ENCODE measurements around the gene SAE1. TPM values are rescaled to one million over a fixed set of nuclear protein-coding genes. Genes with fewer than 3 reads are reported as not detected.

SAE1 gene
- total RNA-seq (2014; rRNA removed; shearing (Covaris generic)) = 321 and 324 TPM in 2 replicates

GRCh38 chr19:47130589-47131227 is at the start of gene SAE1:
Gene SAE1 (plus strand): TSS chr19:47130835. CDS start chr19:47130931, 96 bp downstream.
- peaks cover 46% of the 10 kb centered on the region for H3K36me3 ChIP-seq
- H3K4me1 ChIP-seq (replicated peaks) = peaks cover 36% of the 10 kb centered on the region
- H3K4me3 ChIP-seq = peak within 1 kb of the TSS; percentile 78
- H3K27ac ChIP-seq = peak within 1 kb of the TSS; percentile 96
- H3K9me3 ChIP-seq (replicated peaks) = no peaks in the 10 kb centered on the region
- DNase-seq (ENCODE audit: low read depth in 1 of 2, low spot score in 2 of 2) = peak; percentile 94 to 98
- no peaks in the 10 kb centered on the region for H3K27me3 ChIP-seq (replicated peaks)

- DNase-seq (ENCODE audit: low read depth in 1 of 2, low spot score in 2 of 2) = no peak
- Histone ChIP-seq H3K36me3 (peaks cover 88% of the 10 kb centered on the region), H3K4me3 (no peak overlapping the region), H3K27me3 (replicated peaks) (no peaks in the 10 kb centered on the region), H3K4me1 (replicated peaks) (peaks cover 6% of the 10 kb centered on the region), H3K9me3 (replicated peaks) (no peaks in the 10 kb centered on the region), H3K27ac (no peak overlapping the region)
Observed at GRCh38 chr19:47081095-47081494, 49.5 kb upstream of the SAE1 start.

GRCh38 chr19:47082493-47082892 is 48.1 kb upstream of the SAE1 start:
- Histone ChIP-seq H3K4me3 (no peak overlapping the region), H3K36me3 (peaks cover 87% of the 10 kb centered on the region), H3K9me3 (replicated peaks) (no peaks in the 10 kb centered on the region), H3K27ac (no peak overlapping the region), H3K27me3 (replicated peaks) (no peaks in the 10 kb centered on the region), H3K4me1 (replicated peaks) (peaks cover 6% of the 10 kb centered on the region)
- DNase-seq (ENCODE audit: low read depth in 1 of 2, low spot score in 2 of 2) = no peak

- H3K27me3 ChIP-seq (replicated peaks) = no peaks in the 10 kb centered on the region
- peaks cover 88% of the 10 kb centered on the region for H3K36me3 ChIP-seq
- H3K27ac ChIP-seq = no peak overlapping the region
- DNase-seq (ENCODE audit: low read depth in 1 of 2, low spot score in 2 of 2) = no peak
- H3K9me3 ChIP-seq (replicated peaks) = no peaks in the 10 kb centered on the region
- H3K4me1 ChIP-seq (replicated peaks) = peaks cover under 1% of the 10 kb centered on the region
- no peak overlapping the region for H3K4me3 ChIP-seq
Observed at GRCh38 chr19:47084879-47085439, 45.7 kb upstream of the SAE1 start.

GRCh38 chr19:47086280-47086679 is 44.4 kb upstream of the SAE1 start:
- DNase-seq (ENCODE audit: low read depth in 1 of 2, low spot score in 2 of 2) = no peak
- Histone ChIP-seq H3K4me1 (replicated peaks) (no peaks in the 10 kb centered on the region), H3K27me3 (replicated peaks) (no peaks in the 10 kb centered on the region), H3K4me3 (no peak overlapping the region), H3K9me3 (replicated peaks) (no peaks in the 10 kb centered on the region), H3K27ac (no peak overlapping the region), H3K36me3 (peaks cover 90% of the 10 kb centered on the region)

- Histone ChIP-seq H3K4me3 (no peak overlapping the region), H3K9me3 (replicated peaks) (no peaks in the 10 kb centered on the region), H3K27ac (no peak overlapping the region), H3K4me1 (replicated peaks) (no peaks in the 10 kb centered on the region), H3K27me3 (replicated peaks) (no peaks in the 10 kb centered on the region), H3K36me3 (peaks cover 88% of the 10 kb centered on the region)
- no peak for DNase-seq (ENCODE audit: low read depth in 1 of 2, low spot score in 2 of 2)
Observed at GRCh38 chr19:47089767-47090350, 40.8 kb upstream of the SAE1 start.

GRCh38 chr19:47093254-47093653 is 37.4 kb upstream of the SAE1 start:
- no peaks in the 10 kb centered on the region for H3K4me1 ChIP-seq (replicated peaks)
- no peak for DNase-seq (ENCODE audit: low read depth in 1 of 2, low spot score in 2 of 2)
- no peak overlapping the region for H3K4me3 ChIP-seq
- peaks cover 87% of the 10 kb centered on the region for H3K36me3 ChIP-seq
- H3K9me3 ChIP-seq (replicated peaks) = no peaks in the 10 kb centered on the region
- no peak overlapping the region for H3K27ac ChIP-seq
- H3K27me3 ChIP-seq (replicated peaks) = no peaks in the 10 kb centered on the region

- Histone ChIP-seq H3K36me3 (peaks cover 84% of the 10 kb centered on the region), H3K4me3 (no peak overlapping the region), H3K4me1 (replicated peaks) (no peaks in the 10 kb centered on the region), H3K9me3 (replicated peaks) (no peaks in the 10 kb centered on the region), H3K27ac (no peak overlapping the region), H3K27me3 (replicated peaks) (no peaks in the 10 kb centered on the region)
- no peak for DNase-seq (ENCODE audit: low read depth in 1 of 2, low spot score in 2 of 2)
Observed at GRCh38 chr19:47093841-47094240, 36.8 kb upstream of the SAE1 start.

GRCh38 chr19:47094557-47095475 is 35.8 kb upstream of the SAE1 start:
- no peaks in the 10 kb centered on the region for H3K9me3 ChIP-seq (replicated peaks)
- no peaks in the 10 kb centered on the region for H3K27me3 ChIP-seq (replicated peaks)
- no peak overlapping the region for H3K27ac ChIP-seq
- no peaks in the 10 kb centered on the region for H3K4me1 ChIP-seq (replicated peaks)
- H3K4me3 ChIP-seq = no peak overlapping the region
- no peak for DNase-seq (ENCODE audit: low read depth in 1 of 2, low spot score in 2 of 2)
- H3K36me3 ChIP-seq = peaks cover 77% of the 10 kb centered on the region

GRCh38 chr19:47095476-47096099 is 35.0 kb upstream of the SAE1 start:
- Histone ChIP-seq H3K27ac (no peak overlapping the region), H3K9me3 (replicated peaks) (no peaks in the 10 kb centered on the region), H3K27me3 (replicated peaks) (no peaks in the 10 kb centered on the region), H3K36me3 (peaks cover 74% of the 10 kb centered on the region), H3K4me1 (replicated peaks) (no peaks in the 10 kb centered on the region), H3K4me3 (no peak overlapping the region)
- no peak for DNase-seq (ENCODE audit: low read depth in 1 of 2, low spot score in 2 of 2)

GRCh38 chr19:47096100-47096704 is 34.4 kb upstream of the SAE1 start:
- Histone ChIP-seq H3K9me3 (replicated peaks) (no peaks in the 10 kb centered on the region), H3K36me3 (peaks cover 67% of the 10 kb centered on the region), H3K27ac (no peak overlapping the region), H3K4me1 (replicated peaks) (no peaks in the 10 kb centered on the region), H3K4me3 (no peak overlapping the region), H3K27me3 (replicated peaks) (no peaks in the 10 kb centered on the region)
- no peak for DNase-seq (ENCODE audit: low read depth in 1 of 2, low spot score in 2 of 2)

GRCh38 chr19:47096721-47097120 is 33.9 kb upstream of the SAE1 start:
- DNase-seq (ENCODE audit: low read depth in 1 of 2, low spot score in 2 of 2) = no peak
- peaks cover 65% of the 10 kb centered on the region for H3K36me3 ChIP-seq
- H3K27ac ChIP-seq = no peak overlapping the region
- no peak overlapping the region for H3K4me3 ChIP-seq
- H3K4me1 ChIP-seq (replicated peaks) = no peaks in the 10 kb centered on the region
- H3K27me3 ChIP-seq (replicated peaks) = no peaks in the 10 kb centered on the region
- H3K9me3 ChIP-seq (replicated peaks) = no peaks in the 10 kb centered on the region
